GM12872 (cell line): ENCODE measurements around the gene RAP1GAP2.

Source experiments
- TF ChIP-seq, protein P1 (sequence below): IDR thresholded peaks from 3 replicates; pipeline ENCODE4 v1.5.1; 2011; ENCODE audit warnings: low read depth, mild to moderate bottlenecking, low read length, moderate library complexity; ENCODE audit not compliant: insufficient read depth

RAP1GAP2 gene

DNA sequence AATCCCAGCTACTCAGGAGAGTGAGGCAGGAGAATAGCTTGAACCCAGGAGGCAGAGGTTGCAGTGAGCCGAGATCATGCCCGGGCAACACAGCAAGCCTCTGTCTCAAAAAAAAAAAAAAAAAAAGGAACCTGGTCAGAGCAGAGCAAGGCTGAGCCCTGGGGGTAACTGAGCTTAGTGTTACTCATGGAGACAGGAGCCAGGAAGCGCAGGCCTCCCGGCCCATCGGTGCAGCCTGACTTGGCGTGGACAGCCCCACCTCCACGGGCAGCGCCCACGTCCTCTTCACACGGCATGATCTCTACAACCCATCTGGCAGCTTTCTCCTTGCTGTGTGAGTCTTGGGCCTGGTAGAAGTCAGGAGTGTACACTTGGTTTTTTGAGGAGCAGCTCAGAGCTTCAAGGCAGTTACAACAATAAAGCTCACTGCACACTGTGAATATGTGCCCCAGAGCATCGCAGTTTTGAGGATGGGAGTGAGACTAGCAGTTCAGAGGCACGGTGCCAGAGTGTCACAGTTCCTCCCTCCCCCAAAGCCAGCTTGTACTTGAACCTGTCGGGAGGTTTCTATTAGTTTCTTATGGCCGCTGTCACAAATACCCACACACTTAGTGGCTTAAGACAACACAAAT, 129.9 kb downstream of the RAP1GAP2 start:
- TF ChIP-seq, protein P1, sequence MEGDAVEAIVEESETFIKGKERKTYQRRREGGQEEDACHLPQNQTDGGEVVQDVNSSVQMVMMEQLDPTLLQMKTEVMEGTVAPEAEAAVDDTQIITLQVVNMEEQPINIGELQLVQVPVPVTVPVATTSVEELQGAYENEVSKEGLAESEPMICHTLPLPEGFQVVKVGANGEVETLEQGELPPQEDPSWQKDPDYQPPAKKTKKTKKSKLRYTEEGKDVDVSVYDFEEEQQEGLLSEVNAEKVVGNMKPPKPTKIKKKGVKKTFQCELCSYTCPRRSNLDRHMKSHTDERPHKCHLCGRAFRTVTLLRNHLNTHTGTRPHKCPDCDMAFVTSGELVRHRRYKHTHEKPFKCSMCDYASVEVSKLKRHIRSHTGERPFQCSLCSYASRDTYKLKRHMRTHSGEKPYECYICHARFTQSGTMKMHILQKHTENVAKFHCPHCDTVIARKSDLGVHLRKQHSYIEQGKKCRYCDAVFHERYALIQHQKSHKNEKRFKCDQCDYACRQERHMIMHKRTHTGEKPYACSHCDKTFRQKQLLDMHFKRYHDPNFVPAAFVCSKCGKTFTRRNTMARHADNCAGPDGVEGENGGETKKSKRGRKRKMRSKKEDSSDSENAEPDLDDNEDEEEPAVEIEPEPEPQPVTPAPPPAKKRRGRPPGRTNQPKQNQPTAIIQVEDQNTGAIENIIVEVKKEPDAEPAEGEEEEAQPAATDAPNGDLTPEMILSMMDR: no peak

DNA sequence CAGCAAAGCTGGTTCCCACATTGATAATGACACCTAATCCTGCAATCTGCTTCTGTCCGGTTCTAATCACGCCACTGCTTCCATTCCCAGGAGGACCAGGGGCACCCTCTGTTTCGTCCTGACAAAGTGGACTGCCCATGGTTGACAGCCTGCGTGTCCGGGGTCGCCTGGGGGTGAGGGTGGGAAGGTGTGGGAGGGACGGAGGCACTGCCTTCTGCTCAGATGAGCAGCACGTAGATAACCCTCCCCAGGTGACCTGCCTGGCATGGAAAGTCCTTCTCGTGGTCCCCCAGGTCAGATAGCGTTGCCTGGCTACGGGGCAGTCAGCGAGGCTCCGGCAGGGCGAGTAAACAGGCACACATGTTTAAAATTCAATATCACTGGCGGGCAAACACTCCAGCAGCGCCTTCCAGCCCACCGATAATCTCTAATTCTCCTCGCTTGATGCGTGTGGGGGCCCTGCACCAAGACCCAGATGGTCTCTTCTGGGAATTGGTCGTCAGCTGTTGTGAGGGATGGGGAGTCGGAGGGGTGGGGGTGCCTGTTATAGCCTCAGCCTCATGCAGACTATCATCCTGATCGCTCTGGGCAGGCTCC, 132.2 kb downstream of the RAP1GAP2 start:
- TF ChIP-seq, protein P1: no peak

DNA sequence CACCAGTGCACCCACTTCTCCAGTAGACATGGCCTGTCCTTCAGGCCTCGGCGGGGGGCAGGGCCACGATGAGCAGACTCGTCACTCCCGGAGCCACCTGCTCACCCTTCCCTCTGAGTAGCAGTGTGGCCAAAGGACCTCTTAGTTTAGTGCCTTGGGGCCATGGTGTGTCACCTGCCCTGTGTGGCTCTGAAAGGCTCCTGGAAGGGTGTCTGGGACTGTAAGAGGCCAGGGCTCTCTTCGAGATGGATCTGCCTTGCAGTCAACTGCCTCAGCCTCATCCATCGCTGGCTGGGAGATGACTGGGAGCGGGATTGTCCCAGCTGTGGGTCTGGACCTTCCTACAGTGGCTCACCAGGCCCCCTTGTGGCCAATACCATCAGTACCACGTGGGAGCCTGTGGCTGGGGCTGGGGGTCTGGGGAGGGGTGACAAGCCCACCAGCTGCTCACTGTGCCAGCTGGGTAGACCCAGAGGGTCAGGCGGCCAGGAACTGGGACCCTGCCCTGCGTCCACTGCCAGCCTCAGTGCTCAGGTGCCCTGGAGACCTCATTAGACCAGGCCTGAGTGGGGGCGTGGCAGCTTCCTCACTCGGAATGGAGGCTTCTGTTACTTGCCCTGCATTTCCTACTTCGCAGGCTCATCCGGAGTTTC, 133.8 kb downstream of the RAP1GAP2 start:
- TF ChIP-seq, protein P1: peak; percentile 78

DNA sequence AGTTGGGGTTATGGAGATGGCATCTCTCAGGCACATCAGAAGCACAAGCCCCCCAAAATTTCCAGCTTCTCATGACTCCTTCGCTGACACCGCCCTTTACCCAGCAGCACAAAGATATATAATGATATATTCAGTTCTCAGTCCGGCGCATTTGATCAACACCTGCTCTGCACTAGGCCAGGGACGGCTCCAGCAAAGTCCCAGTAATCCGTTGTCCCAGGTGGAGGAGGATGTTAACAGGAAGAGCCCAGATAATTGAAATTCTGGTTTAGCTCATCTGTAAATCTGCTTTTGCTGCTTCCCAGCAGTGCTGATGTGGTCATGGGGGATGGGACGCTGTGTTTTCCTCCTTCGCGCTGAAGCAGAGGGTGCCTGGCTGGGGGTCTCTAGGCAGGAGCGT, 135.6 kb downstream of the RAP1GAP2 start:
- TF ChIP-seq, protein P1: no peak

DNA sequence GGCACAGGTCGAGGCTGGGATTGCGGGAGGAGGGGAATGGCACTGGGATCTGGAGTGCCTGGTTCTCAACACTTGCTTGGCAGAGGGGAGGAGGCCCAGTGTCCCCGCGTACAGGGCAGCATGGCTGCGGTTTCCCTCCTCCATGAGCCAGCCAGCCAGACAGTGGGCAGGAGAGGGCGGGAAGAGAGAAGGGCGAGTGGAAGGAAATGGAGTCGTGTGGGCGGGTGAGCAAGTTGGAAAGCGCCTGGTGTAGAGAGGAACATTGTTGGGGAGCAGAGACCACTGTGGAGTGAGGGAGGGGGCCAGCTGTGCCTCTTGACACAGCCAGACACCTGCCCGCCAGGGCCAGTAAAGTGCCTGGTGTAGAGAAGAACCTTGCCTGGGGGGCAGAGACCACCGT, 136.7 kb downstream of the RAP1GAP2 start:
- TF ChIP-seq, protein P1: no peak

DNA sequence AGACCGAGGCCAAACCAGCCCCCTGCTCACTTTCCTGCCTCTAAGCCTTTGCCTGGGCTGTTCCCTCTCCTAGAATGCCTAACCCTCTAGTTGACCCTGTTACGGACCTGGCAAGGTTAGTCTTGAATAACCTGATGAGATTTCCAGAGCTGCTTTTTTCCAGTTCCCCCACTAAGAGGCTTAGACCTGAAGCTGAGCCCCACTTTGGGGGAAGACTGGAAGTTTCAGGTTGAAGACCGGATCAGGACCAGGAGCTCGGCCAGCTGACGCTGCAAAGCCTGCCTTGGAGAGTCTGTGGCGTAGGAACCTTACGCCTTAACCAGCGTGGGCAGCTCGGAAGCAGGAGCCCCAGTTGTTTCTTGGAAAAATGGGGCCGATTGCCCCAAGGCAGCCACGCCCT, 137.4 kb downstream of the RAP1GAP2 start:
- TF ChIP-seq, protein P1: no peak

DNA sequence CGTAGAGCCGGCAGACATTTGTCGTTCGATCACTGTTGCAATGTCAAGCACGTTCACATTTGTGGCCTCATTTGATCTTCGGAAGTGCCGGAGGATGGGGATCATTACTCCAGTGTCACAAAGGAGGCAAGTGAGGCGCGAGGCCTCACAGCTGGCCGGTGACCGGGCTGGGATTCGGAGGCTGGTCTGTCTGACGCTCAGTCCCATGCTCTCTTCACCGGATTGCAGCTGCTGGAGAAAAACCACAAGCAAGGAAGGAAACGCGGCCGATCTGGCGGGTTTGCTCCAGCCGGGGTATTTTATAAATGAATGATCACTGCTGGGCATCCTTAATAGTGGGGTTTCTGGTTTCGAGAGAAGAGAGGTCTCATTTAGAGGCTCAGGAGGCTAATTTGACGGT, 139.4 kb downstream of the RAP1GAP2 start:
- TF ChIP-seq, protein P1: no peak
